Testis (tissue), 3 donors: ENCODE measurements around the gene HS6ST3. TPM values are rescaled to one million over a fixed set of nuclear protein-coding genes. Genes with fewer than 3 reads are reported as not detected.

Experiments
- DNase-seq: peaks from one replicate; pipeline ENCODE4 v3.0.0-alpha.2; 2019
- H3K27ac ChIP-seq, 2 donors: fragments of 200-600 bp; sonication (generic); one replicate each; pipeline ENCODE4 v1.5.1; 2019
- H3K27me3 ChIP-seq: fragments of 200-600 bp; sonication (generic); one replicate; pipeline ENCODE4 v1.5.1; 2019
- H3K36me3 ChIP-seq: fragments of 200-600 bp; sonication (generic); one replicate; pipeline ENCODE4 v1.5.1; 2017; ENCODE audit warnings: low read depth; ENCODE audit errors: missing control alignments
- H3K4me1 ChIP-seq: fragments of 200-600 bp; sonication (generic); one replicate; pipeline ENCODE4 v1.5.1; 2019
- H3K4me3 ChIP-seq, 2 donors: fragments of 200-600 bp; sonication (generic); one replicate each; pipeline ENCODE4 v1.5.1; 2017 to 2019
- H3K9me3 ChIP-seq: fragments of 200-600 bp; sonication (generic); one replicate; pipeline ENCODE4 v1.5.1; 2017
- POLR2A ChIP-seq: fragments of 450-650 bp; IDR thresholded peaks from one replicate; pipeline ENCODE4 v1.6.1; 2017; ENCODE audit warnings: antibody characterized with exemption, mild to moderate bottlenecking, moderate library complexity
- WGBS, 2 donors: methylation state at CpG; one replicate each; pipeline ENCODE4 v1.1.5; 2018; 5-methylcytosine and 5-hydroxymethylcytosine counted together
- intact Hi-C: fragments of 100-400 bp; cut with DNase I; formaldehyde crosslinking; loops from one replicate; pipeline ENCODE4 v1.15.1; 2023; ENCODE audit warnings: low total_unique reads
- polyA plus RNA-seq: library from polyadenylated mRNA; stranded (reverse); fragments of 350-450 nt; fragmentation: Illumina TruSeq; extraction: RNeasy Lipid Tissue Mini Kit (QIAGEN cat#74804); gene quantifications from one replicate; pipeline ENCODE4 v1.2.3, GENCODE V29; 2014; ENCODE audit warnings: low read depth, low replicate concordance; ENCODE audit not compliant: insufficient read depth
- total RNA-seq, 2 donors: library from RNA; depleted of rRNA; stranded (reverse); fragments of >200 nt; gene quantifications; one replicate each; pipeline ENCODE4 v1.2.3, GENCODE V29; 2016
- TF ChIP-seq, protein P1 (sequence below), 3 experiments: fragments of 450-650 bp in 2 of 3; fragments of 200-600 bp in 1 of 3; sonication (generic) in 1 of 3; IDR thresholded peaks; one replicate each; pipeline ENCODE4 v1.5.1; 2016 to 2019; ENCODE audit warnings: antibody characterized with exemption in 3 of 3, mild to moderate bottlenecking in 2 of 3, moderate library complexity in 1 of 3

The HS6ST3 gene
- total and polyA plus RNA-seq, 3 donors from 2014 or later: 0.87 to 1.3 (median 1.3) TPM

DNA sequence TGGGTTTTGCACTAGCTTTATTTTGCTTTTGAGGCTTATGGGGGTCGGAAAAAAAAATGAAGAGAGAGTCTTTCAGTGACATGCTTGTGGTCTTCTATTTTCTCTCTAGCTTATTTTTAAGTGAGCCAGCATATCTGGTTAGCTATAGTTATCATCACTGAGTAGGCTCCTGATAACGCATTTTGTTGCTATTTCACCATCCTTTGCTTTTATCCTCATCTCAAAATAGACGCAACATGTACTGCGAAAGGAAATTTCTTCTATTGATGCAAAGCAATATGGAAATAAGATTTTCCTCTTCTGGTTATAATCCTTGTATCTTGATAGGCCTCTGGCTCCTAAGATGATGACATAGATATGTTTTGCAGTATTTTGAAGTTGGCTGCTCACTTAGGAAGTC lies 630.5 kb downstream of the HS6ST3 start:
- WGBS, 2 donors: 88 to 89% methylated on average over 4 of the region's 4 CpGs
- Histone ChIP-seq H3K4me1 (no peaks in the 10 kb centered on the region), H3K4me3 (no peak overlapping the region), H3K27ac (no peak overlapping the region), H3K36me3 (no peaks in the 10 kb centered on the region), H3K27me3 (no peaks in the 10 kb centered on the region), H3K9me3 (no peaks in the 10 kb centered on the region)
- DNase-seq: no peak
- TF ChIP-seq, protein P1, sequence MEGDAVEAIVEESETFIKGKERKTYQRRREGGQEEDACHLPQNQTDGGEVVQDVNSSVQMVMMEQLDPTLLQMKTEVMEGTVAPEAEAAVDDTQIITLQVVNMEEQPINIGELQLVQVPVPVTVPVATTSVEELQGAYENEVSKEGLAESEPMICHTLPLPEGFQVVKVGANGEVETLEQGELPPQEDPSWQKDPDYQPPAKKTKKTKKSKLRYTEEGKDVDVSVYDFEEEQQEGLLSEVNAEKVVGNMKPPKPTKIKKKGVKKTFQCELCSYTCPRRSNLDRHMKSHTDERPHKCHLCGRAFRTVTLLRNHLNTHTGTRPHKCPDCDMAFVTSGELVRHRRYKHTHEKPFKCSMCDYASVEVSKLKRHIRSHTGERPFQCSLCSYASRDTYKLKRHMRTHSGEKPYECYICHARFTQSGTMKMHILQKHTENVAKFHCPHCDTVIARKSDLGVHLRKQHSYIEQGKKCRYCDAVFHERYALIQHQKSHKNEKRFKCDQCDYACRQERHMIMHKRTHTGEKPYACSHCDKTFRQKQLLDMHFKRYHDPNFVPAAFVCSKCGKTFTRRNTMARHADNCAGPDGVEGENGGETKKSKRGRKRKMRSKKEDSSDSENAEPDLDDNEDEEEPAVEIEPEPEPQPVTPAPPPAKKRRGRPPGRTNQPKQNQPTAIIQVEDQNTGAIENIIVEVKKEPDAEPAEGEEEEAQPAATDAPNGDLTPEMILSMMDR (IDR thresholded peaks at IDR 0.05): no peak
- intact Hi-C loops: no loop called here

DNA sequence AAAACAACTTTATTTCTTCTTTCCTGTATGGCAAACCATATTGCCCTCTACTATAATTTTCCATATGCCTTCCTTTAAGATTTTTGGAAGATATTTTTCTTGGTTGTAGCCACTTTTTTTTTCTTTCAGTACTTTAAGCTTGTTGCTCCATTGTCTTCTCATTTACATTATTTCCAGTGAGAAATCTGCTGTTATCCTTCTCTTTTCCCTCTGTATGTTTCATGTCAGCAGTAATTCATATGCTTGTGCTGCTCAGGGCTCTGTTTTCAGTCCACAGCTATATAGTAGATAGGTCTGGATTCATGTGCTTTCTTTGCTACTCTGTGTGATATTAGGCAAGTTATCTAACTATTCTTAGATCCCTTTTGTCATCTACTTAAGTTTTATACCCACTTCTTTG lies 636.7 kb downstream of the HS6ST3 start:
- intact Hi-C loops: no loop called here
- no peak for TF ChIP-seq POLR2A
- TF ChIP-seq, protein P1 (IDR thresholded peaks at IDR 0.05): no peak
- H3K27me3 ChIP-seq: no peaks in the 10 kb centered on the region
- H3K9me3 ChIP-seq: no peaks in the 10 kb centered on the region
- no peaks in the 10 kb centered on the region for H3K4me1 ChIP-seq
- no peak for DNase-seq
- H3K27ac ChIP-seq: no peak overlapping the region
- no peaks in the 10 kb centered on the region for H3K36me3 ChIP-seq
- H3K4me3 ChIP-seq: no peak overlapping the region

DNA sequence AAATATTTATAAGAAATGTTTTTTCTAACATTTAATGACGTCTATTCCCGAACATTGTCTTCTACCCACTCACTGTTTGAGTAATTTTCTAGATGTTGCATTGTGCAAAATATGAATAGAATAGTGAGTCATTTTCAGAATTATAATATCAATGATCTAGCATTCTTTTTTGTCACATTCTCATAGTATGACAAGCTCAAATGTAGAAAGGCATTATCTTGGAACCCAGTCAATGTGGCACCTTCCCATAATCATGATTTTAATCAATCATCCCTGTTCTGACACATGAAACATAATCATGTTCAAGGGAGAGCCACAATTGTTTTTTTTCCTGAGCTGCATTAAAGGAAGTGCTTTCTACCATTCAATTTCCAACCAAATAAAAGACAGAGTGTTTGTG lies 638.6 kb downstream of the HS6ST3 start:
- no peaks in the 10 kb centered on the region for H3K9me3 ChIP-seq
- H3K27me3 ChIP-seq: no peaks in the 10 kb centered on the region
- intact Hi-C loops: no loop called here
- TF ChIP-seq, protein P1 (IDR thresholded peaks at IDR 0.05): no peak
- TF ChIP-seq POLR2A: no peak
- no peak overlapping the region for H3K27ac ChIP-seq
- H3K4me3 ChIP-seq: no peak overlapping the region
- no peaks in the 10 kb centered on the region for H3K36me3 ChIP-seq
- no peak for DNase-seq
- WGBS, 2 donors: 85 to 89% methylated on average over 2 of the region's 2 CpGs
- no peaks in the 10 kb centered on the region for H3K4me1 ChIP-seq

DNA sequence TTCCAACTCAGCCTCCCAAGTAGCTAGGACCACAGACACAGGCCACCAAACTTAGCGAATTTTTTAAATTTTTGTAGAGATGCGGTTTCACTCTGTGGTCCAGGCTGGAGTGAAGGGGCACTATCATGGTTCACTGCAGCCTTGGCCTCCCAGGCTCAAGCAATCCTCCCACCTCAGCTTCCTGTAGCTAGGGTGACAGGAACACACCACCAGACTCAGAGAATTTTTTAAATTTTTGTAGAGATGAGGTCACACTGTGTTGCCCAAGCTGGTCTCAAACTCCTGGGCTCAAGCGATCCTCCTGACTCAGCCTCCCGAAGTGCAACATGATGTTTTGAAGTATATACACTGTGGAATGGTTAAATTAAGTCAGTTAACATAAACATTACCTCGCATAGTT lies 640.8 kb downstream of the HS6ST3 start:
- TF ChIP-seq POLR2A: no peak
- TF ChIP-seq, protein P1 (IDR thresholded peaks at IDR 0.05): no peak
- WGBS, 2 donors: 90 to 97% methylated on average over 5 of the region's 5 CpGs

DNA sequence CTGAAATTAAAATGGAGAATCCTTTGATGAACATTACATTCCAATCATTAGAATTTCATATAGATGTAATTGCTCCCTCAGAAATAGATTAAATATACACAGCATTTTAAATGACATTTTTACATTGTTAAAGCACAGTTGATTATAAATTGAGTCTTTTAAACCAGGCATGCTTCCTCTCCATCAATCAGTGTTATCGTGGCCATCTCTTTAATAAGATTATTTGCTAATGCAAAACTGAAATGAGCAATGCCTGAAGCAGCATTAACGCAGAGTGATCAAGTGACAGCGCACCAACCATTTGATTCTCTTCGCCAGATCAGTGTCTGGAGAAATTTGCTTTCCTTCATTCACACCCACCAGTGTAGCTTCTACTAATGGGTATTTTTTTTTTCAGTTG lies 644.6 kb downstream of the HS6ST3 start:
- WGBS, 2 donors: 93 to 96% methylated on average over 4 of the region's 4 CpGs
- Histone ChIP-seq H3K4me3 (no peak overlapping the region), H3K4me1 (no peaks in the 10 kb centered on the region), H3K27me3 (no peaks in the 10 kb centered on the region), H3K9me3 (no peaks in the 10 kb centered on the region), H3K36me3 (no peaks in the 10 kb centered on the region), H3K27ac (no peak overlapping the region)
- intact Hi-C loops: no loop called here
- TF ChIP-seq, protein P1 (IDR thresholded peaks at IDR 0.05): no peak
- TF ChIP-seq POLR2A: no peak
- DNase-seq: no peak

More for the DNA sequence above, 640.8 kb downstream of the HS6ST3 start:
- DNase-seq: no peak
- Histone ChIP-seq H3K36me3 (no peaks in the 10 kb centered on the region), H3K4me3 (no peak overlapping the region), H3K9me3 (no peaks in the 10 kb centered on the region), H3K27ac (no peak overlapping the region), H3K27me3 (no peaks in the 10 kb centered on the region), H3K4me1 (no peaks in the 10 kb centered on the region)
- intact Hi-C loops: no loop called here
